GM12892 (cell line): ENCODE data around the gene MEGF9.

Experiments
- POLR2A ChIP-seq: IDR thresholded peaks from 2 replicates; pipeline ENCODE4 v1.6.1; 2011; ENCODE audit warnings: low read depth, low read length, control low read depth
- POLR2AphosphoS5 ChIP-seq: IDR thresholded peaks from 2 replicates; pipeline ENCODE4 v1.6.1; 2011; ENCODE audit warnings: low read depth, low read length, control low read depth
- TAF1 ChIP-seq: IDR thresholded peaks from 2 replicates; pipeline ENCODE4 v1.6.1; 2011; ENCODE audit warnings: low read depth, mild to moderate bottlenecking, control low read depth, low read length, borderline replicate concordance

DNA sequence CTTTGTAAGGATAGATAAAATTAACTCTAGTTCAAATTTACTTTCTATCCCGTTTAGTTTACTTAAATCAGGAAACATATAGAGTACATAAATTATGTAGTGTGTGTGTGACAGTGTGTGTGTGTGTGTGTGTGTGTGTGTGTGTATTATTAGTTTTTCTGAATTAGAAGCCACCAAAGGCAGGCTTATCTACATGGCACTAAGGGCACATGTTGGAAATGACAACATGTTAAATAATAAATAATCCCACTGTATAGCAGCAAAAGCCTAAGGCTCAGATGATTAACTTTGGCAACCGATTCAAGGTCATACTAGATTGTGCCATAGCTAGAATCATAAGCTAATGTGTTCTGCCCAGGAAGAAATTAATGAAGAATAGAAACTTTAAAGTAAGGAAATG is 54.6 kb downstream of the MEGF9 start:
- TF ChIP-seq POLR2A (no peak), POLR2AphosphoS5 (no peak), TAF1 (no peak)
